GM12878 (cell line): ENCODE measurements around the gene CNNM1.

Experiments used
- EZH2 ChIP-seq: IDR thresholded peaks from 2 replicates; pipeline ENCODE4 v1.6.1; 2012; ENCODE audit warnings: low read depth, mild to moderate bottlenecking, control low read depth, inconsistent platforms, low read length, borderline replicate concordance; ENCODE audit not compliant: control insufficient read depth
- TF ChIP-seq, protein P1 (sequence below), 3 experiments: IDR thresholded peaks in 2 of 3; conservative IDR thresholded peaks in 1 of 3; 2 replicates each; pipeline ENCODE4 v1.5.1; 2011; ENCODE audit warnings: low read depth in 3 of 3, low read length in 3 of 3, mild to moderate bottlenecking in 3 of 3, control low read depth in 2 of 3, moderate library complexity in 2 of 3, inconsistent platforms in 1 of 3, mixed read lengths in 1 of 3; ENCODE audit not compliant: control insufficient read depth in 2 of 3, insufficient read depth in 1 of 3; ENCODE audit errors: extremely low read depth in 1 of 3

DNA sequence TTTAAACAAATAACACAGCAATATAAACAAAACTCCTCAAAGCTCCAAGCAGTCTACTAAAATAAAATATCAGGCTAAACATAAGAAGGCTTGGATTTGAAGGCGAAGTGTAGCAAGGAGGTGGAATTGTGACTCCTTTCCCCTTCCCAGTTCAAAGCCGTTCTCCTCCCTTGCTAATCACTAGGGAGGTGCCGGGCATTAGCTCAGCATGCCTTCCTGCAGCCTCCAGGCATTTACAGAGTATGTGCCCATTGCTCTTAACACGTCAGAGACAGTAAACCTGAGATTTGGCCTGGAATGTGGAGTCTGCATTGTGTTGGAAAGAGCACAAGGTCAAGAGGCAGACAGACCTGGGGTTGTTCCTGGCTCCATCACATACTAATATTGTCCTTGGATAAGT is 15.6 kb downstream of the CNNM1 start:
- TF ChIP-seq, protein P1, sequence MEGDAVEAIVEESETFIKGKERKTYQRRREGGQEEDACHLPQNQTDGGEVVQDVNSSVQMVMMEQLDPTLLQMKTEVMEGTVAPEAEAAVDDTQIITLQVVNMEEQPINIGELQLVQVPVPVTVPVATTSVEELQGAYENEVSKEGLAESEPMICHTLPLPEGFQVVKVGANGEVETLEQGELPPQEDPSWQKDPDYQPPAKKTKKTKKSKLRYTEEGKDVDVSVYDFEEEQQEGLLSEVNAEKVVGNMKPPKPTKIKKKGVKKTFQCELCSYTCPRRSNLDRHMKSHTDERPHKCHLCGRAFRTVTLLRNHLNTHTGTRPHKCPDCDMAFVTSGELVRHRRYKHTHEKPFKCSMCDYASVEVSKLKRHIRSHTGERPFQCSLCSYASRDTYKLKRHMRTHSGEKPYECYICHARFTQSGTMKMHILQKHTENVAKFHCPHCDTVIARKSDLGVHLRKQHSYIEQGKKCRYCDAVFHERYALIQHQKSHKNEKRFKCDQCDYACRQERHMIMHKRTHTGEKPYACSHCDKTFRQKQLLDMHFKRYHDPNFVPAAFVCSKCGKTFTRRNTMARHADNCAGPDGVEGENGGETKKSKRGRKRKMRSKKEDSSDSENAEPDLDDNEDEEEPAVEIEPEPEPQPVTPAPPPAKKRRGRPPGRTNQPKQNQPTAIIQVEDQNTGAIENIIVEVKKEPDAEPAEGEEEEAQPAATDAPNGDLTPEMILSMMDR (IDR thresholded peaks at IDR 0.05 in 2 of 3, conservative IDR thresholded peaks at IDR 0.05 in 1 of 3; ENCODE audit: control insufficient read depth in 2 of 3, extremely low read depth in 1 of 3, insufficient read depth in 1 of 3, low read depth in 3 of 3, low read length in 3 of 3): no peak
- no peak for TF ChIP-seq EZH2
